Measurements from ENCODE around the gene TSHZ2.

TSHZ2 gene

GRCh38 chr20:53276143-53276542 is 304.0 kb downstream of the TSHZ2 start:
- TF ChIP-seq, protein P1, sequence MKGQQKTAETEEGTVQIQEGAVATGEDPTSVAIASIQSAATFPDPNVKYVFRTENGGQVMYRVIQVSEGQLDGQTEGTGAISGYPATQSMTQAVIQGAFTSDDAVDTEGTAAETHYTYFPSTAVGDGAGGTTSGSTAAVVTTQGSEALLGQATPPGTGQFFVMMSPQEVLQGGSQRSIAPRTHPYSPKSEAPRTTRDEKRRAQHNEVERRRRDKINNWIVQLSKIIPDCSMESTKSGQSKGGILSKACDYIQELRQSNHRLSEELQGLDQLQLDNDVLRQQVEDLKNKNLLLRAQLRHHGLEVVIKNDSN (IDR thresholded peaks at IDR 0.05): no peak
- TF ChIP-seq EP300 (IDR thresholded peaks at IDR 0.05; ENCODE audit: borderline replicate concordance) (no peak), ZBTB7A (IDR thresholded peaks at IDR 0.05; ENCODE audit: low read depth) (no peak), YY1 (IDR thresholded peaks at IDR 0.05; ENCODE audit: low read depth) (no peak), EGR1 (IDR thresholded peaks at IDR 0.05) (no peak)

GRCh38 chr20:53278555-53278954 is 306.4 kb downstream of the TSHZ2 start:
- TF ChIP-seq FOXM1 (IDR thresholded peaks at IDR 0.05; ENCODE audit: borderline replicate concordance, low read depth) (no peak), TEAD4 (IDR thresholded peaks at IDR 0.05) (no peak), NFIC (IDR thresholded peaks at IDR 0.05) (no peak), ZBTB7A (IDR thresholded peaks at IDR 0.05; ENCODE audit: low read depth) (no peak), TAF1 (IDR thresholded peaks at IDR 0.05; ENCODE audit: low read depth) (no peak), YY1 (IDR thresholded peaks at IDR 0.05; ENCODE audit: low read depth) (no peak), CREB1 (IDR thresholded peaks at IDR 0.05; ENCODE audit: low read depth) (no peak), CEBPB (IDR thresholded peaks at IDR 0.05) (no peak), EGR1 (IDR thresholded peaks at IDR 0.05) (no peak), REST (IDR thresholded peaks at IDR 0.05; ENCODE audit: low read depth) (no peak), EP300 (IDR thresholded peaks at IDR 0.05; ENCODE audit: borderline replicate concordance) (no peak), RAD21 (IDR thresholded peaks at IDR 0.05; ENCODE audit: low read depth) (no peak)
- TF ChIP-seq, protein P2, sequence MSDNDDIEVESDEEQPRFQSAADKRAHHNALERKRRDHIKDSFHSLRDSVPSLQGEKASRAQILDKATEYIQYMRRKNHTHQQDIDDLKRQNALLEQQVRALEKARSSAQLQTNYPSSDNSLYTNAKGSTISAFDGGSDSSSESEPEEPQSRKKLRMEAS (IDR thresholded peaks at IDR 0.05): no peak

DNA sequence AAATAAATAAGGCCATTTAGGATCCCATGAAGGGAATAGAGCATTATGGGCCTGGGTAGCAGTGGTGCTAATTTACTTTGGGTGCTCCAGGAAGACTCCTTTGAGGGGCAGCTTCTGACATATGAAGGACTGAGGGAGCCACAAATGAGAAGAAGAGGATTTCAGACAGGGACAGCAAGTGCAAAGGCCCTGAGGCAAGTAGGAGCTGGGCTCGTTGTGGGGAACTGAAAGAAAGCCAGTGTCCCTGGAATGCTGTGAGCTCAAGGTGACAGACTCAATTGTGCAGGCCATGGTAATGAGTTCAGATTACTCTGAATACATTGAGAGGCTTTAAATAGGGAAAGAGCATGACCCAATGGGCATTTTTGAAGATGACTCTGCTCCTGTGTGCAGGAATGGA is 307.6 kb downstream of the TSHZ2 start:
- TF ChIP-seq CREB1 (IDR thresholded peaks at IDR 0.05; ENCODE audit: low read depth): no peak

- TF ChIP-seq CREB1 (IDR thresholded peaks at IDR 0.05; ENCODE audit: low read depth): no peak
- TF ChIP-seq REST (IDR thresholded peaks at IDR 0.05; ENCODE audit: low read depth): no peak
Measured at GRCh38 chr20:53281557-53282117, 309.5 kb downstream of the TSHZ2 start.

GRCh38 chr20:53282217-53282955 is 310.2 kb downstream of the TSHZ2 start:
- TF ChIP-seq TCF12 (IDR thresholded peaks at IDR 0.05; ENCODE audit: low read depth): no peak
- TF ChIP-seq, protein P1 (IDR thresholded peaks at IDR 0.05): no peak
- no peak for TF ChIP-seq RAD21 (IDR thresholded peaks at IDR 0.05; ENCODE audit: low read depth)
- TF ChIP-seq EP300 (IDR thresholded peaks at IDR 0.05; ENCODE audit: borderline replicate concordance): no peak
- TF ChIP-seq TAF1 (IDR thresholded peaks at IDR 0.05; ENCODE audit: low read depth): no peak
- no peak for TF ChIP-seq CREB1 (IDR thresholded peaks at IDR 0.05; ENCODE audit: low read depth)
- TF ChIP-seq, protein P2 (IDR thresholded peaks at IDR 0.05): no peak
- no peak for TF ChIP-seq TEAD4 (IDR thresholded peaks at IDR 0.05)
- TF ChIP-seq CEBPB (IDR thresholded peaks at IDR 0.05): no peak
- no peak for TF ChIP-seq ZBTB7A (IDR thresholded peaks at IDR 0.05; ENCODE audit: low read depth)
- no peak for TF ChIP-seq NFIC (IDR thresholded peaks at IDR 0.05)
- TF ChIP-seq REST (IDR thresholded peaks at IDR 0.05; ENCODE audit: low read depth): no peak
- TF ChIP-seq YY1 (IDR thresholded peaks at IDR 0.05; ENCODE audit: low read depth): no peak

Data from Ishikawa (cell line).